Fibroblast of gingiva (primary cell): Measurements from ENCODE around the gene IYD.

Experiments used
- DNase-seq: peaks from one replicate; pipeline ENCODE4 v3.0.0-alpha.2; 2011; ENCODE audit warnings: low read depth

Gene IYD

DNA sequence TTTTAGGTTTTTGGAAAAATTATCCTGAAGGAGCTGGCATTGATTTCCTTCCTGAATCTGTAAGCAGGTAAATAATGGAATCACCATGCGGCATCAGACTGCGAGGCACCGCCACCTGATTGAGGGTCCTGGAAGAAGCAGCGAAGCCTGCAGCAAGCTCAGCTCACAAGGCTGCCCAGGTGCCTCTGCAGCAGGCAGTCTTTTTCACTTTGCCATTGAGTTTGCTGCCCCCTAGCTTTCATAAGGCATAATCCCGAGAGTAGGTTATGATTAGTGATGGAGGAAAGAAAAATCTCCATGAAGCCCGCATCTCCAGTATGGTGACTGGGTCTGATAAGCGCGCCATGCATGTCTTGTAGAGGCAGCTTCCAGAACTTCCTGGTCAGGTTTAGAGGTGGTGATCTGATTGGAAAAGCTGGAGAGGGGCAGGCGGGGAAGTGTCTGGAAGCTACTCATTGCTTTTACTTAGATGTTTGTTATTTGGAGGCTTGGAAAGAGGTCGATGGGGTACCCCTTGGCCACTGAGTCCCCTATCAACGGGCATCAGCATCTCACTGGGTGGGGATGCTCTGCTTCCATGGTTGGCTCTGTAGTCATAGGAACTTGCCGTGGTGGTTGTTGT lies 26.7 kb downstream of the IYD start:
- peak; percentile 35 for DNase-seq

DNA sequence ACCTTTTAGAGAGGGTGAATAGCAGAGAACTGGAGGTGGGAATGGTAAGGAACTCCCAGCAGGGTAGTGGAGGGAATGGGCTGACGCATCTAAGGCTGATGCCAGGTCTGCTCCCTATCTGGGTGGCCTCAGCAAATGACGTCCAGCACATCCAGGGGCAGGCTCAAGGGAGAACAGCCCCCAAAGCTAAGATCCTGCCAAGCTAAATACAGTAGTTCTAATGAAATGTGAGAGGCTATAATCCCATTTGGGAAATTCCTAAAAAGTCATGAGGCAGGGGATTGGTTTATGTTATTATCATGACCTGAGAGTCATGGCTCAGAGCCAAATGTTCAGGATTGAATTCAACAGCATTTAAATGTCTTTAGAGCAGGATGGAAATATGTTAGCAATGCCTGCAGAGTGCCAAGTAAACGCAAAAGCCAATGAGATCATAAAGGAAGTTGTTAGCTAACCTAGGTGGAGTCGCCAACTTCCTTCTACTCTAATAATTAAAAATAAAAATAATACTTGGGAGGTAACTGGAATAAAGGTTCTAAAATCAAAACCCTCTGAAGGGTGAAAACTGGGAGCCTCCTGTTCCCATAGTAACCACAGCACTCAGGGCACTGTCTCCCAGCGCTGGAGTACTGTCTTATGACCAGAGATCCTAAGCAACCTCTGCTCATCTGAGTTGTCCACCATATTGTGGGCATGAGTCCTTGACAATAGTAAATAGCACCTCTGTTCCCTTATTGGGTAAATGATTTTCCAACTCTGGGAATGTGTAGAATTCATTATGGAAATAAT lies 34.8 kb downstream of the IYD start:
- peak; percentile 42 for DNase-seq

DNA sequence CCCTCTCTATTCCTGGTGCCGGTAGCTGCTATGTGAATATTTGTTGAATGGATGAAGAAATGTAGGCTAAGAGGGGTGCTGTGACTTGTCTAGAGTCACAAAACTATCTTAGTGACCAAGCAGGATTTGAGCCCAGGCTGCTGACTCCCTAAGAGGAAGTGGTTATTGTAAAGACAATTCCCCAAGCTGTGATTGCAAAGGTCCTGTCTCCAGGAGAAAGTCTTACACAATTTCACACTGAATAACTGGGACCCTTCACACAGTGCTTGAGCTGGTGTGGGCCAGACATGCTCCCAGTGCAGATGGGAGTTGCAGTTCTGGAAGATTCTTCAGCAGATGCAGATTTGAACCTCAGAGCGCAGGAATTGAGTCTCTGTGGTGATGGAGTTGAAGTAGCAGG lies 38.1 kb downstream of the IYD start:
- DNase-seq, result no peak

DNA sequence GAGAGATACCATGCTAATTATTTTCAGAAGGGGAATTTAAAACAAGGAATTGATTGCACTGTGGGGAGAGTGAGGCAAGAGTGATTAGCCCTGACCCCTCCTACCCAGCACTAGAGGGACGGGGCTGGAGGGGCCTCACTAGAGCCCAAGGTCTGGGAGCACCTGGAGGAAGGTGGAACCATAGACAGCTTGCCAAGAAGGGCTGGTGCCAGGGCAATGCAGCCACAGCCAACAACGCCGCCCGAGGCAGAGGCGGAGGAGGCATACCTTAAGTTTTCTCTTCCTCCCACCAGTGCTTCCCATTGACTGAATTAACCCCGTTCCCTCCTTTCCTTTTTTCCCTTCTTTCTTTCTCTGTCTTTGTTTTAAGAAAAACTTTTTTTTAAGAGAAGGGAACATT lies 40.0 kb downstream of the IYD start:
- no peak for DNase-seq

DNA sequence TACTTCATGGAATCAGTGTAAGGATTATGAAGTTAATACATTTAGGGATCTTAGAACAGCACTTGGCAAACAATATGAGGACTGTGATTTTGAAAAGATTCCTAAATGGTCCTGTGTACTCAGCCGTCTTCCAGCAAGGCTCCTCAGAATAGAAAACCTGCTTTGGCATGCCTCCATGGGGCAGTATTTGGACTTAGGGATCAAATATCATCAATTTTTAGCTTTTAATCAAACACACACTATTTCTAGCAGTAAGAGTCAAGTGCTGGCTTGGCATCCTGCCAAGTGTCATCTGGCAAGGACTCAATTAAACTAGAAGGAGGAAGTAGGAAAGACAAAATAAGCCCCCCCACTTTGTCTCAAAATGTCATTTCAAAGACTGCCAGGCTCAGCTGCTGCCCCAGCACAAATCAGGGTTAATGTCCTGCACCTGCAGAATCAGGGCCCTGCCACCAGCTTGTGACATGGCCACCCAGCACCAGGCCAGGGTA lies 40.8 kb downstream of the IYD start:
- no peak for DNase-seq

DNA sequence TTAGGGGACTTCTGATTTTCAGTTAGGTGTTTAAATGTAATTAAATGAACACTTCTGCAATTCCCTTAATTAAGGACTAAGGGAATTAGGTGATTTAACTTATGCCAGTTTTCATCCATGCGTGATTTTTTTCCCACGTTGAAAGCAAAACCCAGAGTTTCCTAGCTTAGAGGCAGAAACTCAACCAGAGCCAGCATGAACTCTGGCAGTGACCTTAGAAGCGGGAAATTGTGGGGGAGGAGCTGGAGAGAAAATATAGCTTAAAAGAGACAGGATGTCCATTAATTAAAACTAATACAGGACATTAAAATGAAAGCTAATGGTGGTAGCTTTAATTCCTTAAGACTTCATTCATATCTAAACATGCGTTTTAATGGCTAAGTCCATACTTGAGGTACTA lies 41.6 kb downstream of the IYD start:
- DNase-seq, result no peak

DNA sequence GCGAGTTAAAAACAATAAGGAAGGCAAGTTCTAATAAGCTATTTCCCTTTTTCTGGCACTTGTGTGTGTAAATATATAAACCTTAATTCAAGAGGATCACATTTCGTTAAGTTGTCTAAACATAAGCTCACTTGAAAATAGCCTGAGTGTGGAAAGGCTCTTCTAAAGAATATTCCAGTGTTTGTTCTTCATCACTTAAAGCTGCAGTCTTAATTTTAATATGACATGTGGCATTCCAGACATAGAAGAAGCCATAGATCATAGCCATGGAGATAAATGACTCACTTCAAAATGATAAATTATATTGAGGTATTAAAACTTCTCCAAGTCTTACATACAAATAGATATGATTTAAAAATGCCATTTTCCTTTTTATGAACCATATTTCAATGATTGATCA lies 42.1 kb downstream of the IYD start:
- no peak for DNase-seq

DNA sequence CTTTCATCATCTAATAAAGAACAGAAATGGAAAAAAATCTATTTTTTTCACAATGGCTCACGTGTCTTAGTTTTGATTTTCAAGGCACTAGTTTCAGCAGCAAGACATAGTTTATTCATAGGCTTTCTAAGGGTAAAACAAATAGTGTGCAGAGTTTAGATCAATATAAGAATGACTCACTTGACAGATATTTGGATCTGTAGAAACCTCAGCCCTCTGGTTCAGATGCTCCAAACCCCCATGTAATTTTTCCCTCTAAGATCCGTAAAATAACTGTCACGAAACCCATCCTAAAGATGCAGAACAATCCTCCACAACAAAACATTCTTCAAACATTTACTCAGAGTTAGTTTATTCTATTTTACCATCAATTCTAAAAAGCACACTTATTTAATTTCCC lies 43.4 kb downstream of the IYD start:
- no peak for DNase-seq

DNA sequence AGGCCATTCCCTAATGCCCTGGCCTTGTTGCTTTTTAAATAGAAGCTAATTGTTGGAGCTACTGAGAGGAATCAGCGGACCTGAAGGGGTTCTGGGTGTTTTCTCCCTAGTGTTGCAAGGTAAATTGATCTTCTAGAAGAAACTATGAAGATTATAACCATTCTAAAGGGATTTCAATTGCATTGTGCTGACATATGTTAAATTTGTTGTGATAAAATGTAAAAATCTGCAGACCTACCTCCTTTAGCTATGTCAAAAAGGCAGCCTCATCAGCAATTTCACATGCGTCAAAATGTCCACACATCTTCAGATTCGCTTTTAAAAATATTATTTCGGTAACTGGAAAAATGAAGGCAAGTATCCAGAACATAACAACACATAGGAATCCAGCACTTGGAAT lies 44.4 kb downstream of the IYD start:
- DNase-seq, result no peak

DNA sequence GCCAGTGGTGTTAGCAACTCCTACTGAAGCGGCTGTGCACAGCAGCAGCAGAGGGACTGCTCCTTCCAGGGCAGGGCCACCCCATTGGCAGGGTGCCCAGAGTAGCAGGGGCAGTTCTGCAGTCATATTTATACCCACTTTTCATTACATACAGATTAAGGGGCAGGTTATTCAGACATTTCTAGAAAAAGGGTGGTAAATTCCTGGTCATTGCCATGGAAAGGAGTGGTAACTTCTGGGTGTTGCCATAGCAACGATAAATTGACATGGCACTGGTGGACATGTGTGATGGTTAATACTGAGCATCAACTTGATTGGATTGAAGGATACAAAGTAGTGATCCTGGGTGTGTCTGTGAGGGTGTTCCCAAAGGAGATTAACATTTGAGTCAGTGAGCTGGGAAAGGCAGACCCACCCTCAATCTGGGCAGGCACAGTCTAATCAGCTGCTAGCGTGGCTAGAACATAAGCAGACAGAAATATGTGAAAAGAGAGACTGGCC lies 45.0 kb downstream of the IYD start:
- no peak for DNase-seq

DNA sequence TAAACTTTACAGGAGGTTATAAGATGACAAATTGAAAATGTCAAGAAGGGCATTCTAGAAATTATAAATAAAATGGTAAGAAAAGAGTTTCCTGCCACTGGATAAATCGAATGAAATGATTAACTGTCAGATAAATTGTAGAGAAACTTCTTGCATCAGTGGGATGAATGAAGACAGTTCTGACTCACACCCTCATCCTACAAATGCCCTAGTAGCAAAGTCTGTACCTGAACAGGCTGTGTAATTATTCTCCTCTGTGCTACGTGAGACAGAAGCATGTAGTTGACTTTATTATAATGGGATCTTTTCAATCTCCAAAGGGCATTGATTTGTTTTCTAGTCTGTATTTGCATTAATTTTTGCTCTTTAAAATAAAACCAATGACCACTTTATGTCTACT lies 47.3 kb downstream of the IYD start:
- no peak for DNase-seq

DNA sequence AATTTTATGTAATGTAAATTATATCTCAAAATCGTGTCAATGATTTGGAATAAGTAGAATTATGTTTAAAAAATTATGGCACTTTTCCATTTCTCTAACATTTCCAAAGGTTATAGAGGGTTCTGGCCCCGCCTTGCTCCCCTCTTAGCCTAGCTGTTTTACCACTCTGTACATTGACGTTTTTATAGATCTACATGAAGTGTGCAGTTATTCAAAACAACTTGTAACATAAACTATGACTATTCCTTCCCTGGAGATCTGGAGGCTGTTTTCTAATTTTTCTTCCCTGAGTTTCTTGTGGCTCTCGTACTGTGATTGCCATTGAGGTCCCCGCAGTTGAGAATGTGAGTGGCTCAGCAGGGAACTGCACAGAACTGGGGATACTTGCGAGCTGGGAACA lies 48.4 kb downstream of the IYD start:
- no peak for DNase-seq

DNA sequence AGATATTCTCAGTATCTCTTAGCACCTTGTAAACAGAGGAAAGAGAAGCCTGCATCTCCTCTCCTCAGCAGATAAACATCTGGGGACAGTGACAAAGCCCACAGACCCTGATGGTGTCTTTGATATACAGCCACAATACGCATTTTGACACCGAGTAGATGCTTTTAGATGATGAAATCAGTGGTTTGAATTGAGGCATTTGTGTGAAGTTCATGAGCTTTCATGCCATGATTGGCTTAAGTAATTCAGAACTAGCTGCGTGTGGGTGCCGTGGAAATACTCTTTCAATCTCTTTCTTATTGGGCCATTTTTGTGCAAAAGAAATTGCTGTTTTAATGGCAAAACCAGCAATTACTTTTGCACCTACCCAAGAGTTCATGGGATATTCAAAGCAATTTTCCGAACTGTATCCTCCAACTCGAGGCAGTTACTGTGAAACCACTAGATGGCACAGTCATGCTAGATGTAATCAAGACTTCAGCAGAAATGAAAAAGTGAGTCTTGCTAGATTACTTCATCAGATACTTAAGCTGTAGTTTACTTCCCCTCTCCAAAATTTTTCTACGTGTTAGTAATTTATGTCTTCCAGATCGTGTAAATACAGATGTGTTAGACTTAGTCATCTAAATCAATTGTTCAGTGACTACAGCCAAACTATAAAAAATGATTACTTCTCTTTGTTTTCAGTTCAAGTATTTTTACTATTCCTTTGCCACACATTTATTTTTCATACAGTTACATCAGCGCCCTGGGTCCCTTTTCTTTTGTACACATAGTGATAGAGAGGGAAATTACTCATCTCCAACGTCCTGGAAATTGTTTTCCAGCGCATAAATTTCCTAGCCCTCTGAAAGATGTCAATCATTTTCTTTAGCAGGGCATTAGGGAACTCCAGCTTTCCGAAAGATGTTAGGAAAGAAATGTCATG lies 49.4 kb downstream of the IYD start:
- DNase-seq, result peak; percentile 74

DNA sequence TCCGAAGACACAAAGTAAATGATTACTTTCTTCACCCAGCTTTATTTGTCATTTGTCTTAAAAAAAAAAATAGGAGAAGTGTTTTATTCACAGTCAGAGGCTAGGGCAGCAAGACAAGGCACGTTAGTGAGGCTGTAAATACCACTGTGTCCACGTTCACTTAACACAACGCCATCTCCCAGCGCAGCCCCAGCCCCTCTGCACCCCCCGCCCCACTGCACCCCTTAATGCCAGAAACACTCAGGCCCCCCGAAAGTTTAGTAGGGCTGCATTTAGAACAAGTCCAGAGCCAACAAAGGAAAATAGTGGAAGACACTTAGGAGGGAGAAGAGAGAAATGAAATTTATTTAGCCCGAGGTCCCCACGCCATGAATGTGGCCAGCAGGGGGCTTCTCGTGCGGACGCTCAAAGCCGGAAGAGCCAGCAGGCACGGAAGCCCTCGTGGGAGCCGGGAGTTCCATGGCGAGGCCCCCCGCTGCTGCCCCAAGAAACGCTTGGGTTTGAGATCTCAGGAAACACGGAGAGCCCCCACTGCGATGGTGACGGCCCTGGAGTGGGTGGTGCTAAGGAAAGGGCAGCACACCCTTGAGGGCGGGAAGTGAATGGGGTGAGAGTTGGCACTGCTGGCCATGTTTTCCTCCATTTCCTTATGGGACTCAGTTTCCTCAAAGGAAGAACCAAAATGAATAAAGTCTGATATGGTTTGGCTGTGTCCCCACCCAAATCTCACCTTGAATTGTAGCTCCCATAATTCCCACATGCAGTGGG lies 50.2 kb downstream of the IYD start:
- peak; percentile 43 for DNase-seq

DNA sequence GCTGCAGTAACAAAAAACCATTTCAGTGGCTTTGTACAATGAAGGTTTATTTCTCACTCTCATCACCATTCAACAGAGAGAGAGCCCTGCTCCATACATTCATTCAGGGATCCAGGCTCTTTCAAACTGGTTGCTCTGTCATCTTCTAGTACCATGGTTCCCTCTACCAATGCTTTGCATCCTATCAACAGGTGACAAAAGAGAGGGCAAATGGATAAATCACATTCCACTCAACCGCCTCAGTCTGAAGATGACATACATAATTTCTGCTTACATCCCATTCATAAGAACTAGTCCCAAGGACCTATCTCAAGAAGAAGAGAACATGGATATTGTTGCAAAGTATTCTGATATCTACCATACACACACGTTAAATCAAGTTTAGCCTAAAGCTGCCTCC lies 51.6 kb downstream of the IYD start:
- no peak for DNase-seq

DNA sequence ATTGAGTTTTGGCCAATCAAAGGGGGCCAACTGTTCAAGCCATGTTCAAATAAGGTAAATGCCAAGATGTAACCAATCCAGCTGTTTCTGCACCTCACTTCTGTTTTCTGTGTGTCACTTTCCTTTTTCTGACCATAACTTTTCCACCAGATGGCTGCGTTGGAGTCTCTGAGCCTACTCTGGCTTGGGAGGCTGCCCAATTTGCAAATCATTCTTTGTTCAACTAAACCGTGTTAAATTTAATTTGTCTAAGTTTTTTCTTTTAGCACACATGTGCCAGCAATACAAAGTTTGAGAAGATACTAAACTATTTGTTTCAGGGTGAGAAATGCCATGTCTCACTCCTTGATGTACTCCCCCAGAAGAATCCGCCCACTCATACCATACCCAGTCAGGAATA lies 52.1 kb downstream of the IYD start:
- no peak for DNase-seq

DNA sequence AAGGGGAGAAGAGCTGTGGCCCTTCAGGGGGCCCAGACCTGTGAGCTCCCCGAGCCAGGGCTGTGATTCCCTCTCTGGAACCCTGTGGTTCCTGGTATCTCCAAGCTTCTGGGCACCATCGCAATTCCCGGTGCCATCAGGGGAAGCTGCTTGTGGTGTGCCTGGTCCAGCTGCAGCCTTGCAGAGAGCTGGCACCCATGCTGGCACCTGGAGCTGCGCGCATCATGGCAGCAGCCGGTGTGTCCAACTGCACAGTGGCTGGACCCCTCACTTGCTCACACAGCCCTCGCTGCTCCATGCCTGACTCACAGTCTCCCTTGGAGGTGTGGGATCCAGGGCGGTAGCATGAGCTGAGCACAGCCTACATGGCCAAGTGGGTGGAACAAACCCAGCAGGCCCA lies 56.7 kb downstream of the IYD start:
- DNase-seq, result no peak

DNA sequence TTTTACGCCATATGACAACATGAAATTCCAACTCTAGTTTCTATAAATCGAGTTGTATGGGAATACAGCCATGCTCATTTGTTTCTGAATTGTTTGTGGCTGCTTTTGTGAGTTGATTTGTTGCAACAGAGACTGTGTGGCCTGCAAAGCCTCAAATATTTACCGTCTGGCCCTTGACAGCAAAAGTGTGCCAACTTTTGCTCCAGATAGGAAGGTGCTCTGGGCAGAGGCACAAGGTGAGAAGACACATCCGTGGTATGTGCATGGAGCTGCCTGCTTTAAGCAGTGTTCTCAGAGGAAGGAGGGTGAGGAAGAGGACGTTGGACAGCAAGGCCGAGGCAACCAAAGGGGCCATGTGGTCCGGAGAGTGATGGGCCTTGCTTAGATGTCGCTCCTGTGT lies 57.4 kb downstream of the IYD start:
- no peak for DNase-seq

DNA sequence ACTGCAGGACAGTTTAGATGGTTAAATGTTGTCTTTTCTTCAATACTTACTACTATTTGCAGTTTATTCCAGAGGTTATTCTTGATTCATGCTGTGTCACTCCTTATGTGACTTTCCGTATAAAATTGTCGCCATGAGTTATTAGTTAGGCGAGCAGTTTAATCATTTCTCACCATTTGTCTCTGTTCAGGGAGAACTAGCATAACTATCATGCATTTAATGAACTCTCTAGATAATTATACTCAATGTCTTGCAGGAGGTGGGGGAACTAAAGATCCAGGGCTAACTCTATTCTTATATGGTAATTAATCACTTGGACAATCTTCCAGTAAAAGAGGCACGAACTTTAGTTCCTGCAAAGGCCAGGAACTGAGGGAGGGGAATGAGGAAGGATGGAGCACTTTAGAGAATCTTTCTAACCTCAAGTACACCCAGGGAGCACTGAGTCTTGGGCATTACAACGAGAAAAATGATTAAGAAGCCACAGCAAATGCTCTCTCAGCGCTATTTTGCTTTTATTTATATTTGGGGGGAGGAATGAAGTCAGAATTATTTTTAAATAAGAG lies 58.3 kb downstream of the IYD start:
- no peak for DNase-seq

DNA sequence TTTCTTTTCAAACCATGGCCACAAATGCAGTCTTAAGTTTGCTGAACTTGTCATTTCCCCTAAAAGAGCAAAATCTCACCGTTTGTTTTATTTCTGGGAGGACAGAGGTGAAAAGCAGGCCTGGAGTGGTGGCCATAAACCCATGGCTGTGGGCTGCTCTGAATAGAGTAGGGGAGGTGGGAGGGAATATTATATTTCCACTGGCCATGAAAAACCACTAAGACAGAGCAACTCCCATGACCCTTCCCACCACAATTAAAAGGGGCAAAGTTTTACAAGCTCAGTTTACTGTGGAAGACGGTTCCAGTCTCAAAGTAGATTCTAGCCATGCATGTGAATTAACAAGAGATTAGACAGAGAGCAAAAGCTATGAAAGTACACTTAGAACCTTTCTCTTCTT lies 59.0 kb downstream of the IYD start:
- no peak for DNase-seq

DNA sequence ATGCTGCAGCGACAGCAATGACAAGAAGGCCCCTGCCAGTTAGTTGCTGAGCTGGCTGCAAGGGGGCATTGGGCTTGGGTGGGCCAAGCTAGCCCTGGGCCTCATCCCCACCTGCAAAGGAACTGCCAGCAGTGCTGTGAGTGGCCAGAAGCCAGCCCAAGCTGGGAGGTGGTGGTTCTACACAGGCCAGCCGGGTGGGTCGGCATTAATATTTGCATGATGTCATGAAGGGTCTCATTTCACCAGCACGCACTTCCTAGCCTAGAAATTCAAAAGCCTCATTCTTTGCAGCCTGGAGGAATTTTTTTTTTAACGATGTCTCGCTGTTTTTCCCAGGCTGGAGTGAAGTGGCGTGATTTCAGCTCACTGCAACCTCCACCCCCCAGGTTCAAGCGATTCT lies 62.0 kb downstream of the IYD start:
- no peak for DNase-seq

DNA sequence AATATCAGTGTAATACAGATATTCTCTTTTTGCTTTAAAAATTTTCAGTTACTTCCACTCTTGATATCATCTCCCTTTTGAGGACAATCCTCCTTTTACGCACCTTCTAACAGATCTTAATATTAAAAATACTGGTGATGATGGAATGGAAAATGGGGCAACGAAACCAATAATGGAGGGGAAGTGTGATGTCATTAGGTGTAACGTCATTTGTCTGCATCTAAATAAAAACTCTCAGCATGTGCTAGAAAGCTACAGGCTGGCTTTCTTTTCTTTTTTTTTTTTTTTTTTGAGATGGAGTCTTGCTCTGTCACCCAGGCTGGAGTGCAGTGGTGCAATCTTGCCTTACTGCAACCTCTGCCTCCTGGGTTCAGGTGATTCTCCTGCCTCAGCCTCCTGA lies 66.5 kb downstream of the IYD start:
- DNase-seq, result no peak
